ENCODE measurements around the gene SHMT2.

- no peak for TF ChIP-seq CTCF (IDR thresholded peaks at IDR 0.05)
- TF ChIP-seq POLR2A (IDR thresholded peaks at IDR 0.05) = no peak
Observed at GRCh38 chr12:57193706-57194245, 35.7 kb upstream of the SHMT2 start.

Data from uterus (tissue), 2 donors.